GM21367 (cell line): ENCODE measurements around the gene CHI3L1.

ENCODE experiments used
- ATAC-seq: cut with Tn5 transposase; IDR thresholded peaks from one replicate; pipeline ENCODE4 v1.9.1; 2021; ENCODE audit not compliant: unreplicated experiment

The CHI3L1 gene

GRCh38 chr1:203169770-203170520 is 16.6 kb downstream of the CHI3L1 start:
- no peak for ATAC-seq

- no peak for ATAC-seq
Observed at GRCh38 chr1:203168991-203169390, 17.5 kb downstream of the CHI3L1 start.

DNA sequence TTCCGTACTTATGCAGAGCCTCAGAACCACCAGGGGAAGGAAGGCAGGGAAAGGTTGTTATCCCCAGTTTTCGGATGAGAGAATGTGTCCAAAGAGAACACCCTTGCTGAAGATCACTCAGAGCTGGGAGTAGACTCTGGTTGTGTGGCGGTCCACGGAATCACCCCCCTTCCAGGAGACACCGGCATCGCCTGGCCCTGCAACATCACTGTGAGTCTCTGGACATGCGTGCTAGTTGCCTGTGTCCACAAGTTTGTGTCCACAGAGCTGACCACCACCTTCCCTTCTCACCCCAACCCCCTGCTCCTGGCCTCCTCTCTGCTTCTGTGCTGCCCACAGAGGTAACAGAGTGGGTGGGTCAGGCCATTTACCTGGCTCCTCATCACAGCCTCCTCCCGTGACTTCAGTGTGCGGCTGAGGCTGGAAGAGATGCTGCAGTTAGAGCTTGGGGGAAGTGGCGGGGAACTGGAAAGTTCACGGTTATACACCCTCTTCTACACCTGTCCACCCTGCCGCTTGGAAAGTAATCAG is 18.2 kb downstream of the CHI3L1 start:
- ATAC-seq = no peak

DNA sequence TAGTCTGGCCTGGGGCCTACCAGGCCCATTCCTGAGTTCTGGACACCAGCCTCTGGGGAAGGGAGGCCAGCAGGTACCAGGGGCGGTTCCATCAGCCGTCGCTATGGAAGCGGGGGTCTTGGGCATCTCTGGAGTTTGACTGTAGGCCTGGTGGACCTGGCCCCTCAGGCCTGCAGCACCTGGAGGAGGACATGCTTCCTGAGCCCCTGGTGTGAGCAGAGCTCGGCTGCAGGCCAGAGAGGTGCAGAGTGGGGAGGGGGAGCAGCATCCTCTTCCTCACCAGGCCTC is 18.6 kb downstream of the CHI3L1 start:
- ATAC-seq = no peak

DNA sequence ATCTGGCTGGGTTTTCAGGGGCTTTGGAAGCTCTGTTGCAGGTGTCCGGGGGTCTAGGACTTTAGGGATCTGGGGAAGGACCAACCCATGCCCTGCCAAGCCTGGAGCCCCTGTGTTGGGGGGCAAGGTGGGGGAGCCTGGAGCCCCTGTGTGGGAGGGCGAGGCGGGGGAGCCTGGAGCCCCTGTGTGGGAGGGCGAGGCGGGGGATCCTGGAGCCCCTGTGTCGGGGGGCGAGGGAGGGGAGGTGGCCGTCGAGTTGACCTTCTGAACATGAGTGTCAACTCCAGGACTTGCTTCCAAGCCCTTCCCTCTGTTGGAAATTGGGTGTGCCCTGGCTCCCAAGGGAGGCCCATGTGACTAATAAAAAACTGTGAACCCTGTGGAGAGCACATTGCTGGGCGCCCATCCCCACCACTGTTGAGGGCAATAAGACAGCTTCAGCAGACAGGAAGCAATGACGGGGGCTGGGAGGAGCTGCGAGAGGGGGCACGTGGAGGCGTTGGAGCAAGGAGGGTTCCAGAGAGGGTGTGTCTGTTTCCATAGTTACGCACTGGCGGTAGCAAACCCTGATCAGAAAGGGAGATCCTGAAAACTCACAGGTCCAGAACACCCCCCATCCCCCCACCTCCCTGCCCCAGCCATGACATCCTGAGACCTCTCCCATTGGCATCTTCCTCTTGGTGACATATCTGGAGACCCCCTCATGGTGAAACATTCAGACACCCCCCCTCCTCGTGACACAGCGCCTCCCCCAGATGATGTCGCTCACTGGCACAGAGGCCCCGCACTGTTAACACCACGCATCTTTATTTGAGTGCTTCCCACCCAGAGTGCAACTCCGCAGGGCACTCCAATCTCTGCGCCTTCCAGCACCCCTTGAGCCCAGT is 19.2 kb downstream of the CHI3L1 start:
- no peak for ATAC-seq

GRCh38 chr1:203166192-203166940 is 20.1 kb downstream of the CHI3L1 start:
- no peak for ATAC-seq

- no peak for ATAC-seq
Observed at GRCh38 chr1:203165800-203166161, 20.7 kb downstream of the CHI3L1 start.

GRCh38 chr1:203165101-203165799 is 21.3 kb downstream of the CHI3L1 start:
- no peak for ATAC-seq

GRCh38 chr1:203163891-203164635 is 22.4 kb downstream of the CHI3L1 start:
- ATAC-seq = no peak

DNA sequence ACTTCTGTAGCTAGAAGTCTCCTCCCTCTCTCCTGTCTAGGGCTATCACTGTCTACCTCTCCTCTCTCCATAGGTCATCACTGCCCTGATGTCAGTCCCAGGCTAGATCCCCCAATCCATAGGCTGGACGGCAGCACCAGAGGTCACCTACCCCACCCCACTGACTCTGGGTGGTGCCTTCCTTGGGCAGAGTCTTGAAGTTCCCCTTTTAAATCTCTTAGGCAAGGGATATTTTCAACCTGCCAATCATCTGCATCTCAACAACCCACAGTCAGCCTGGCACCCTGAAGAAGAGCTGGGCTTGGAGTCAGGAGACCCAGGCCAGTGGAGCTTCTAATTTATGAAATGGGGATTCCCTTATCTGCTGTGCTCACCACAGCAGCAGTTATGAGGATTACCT is 24.1 kb downstream of the CHI3L1 start:
- no peak for ATAC-seq

DNA sequence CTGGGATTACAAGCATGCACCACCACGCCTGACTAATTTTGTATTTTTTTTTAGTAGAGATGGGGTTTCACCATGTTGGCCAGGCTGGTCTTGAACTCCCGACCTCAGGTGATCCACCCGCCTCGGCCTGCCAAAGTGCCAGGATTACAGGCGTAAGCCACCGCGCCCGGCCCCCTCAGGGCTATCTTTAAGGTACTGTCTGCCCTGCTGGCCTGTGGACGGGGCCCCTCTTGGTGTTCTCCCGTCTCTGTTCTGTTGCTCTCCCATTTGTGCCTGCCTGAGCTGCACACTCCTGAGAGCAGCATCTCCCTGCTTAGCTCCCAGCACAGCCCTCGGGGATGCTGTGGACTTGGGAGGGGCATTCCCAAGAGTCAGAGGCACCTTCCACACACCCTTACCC is 24.8 kb downstream of the CHI3L1 start:
- ATAC-seq = no peak

GRCh38 chr1:203161175-203161574 is 25.3 kb downstream of the CHI3L1 start:
- no peak for ATAC-seq

GRCh38 chr1:203159844-203160243 is 26.7 kb downstream of the CHI3L1 start:
- ATAC-seq = no peak

DNA sequence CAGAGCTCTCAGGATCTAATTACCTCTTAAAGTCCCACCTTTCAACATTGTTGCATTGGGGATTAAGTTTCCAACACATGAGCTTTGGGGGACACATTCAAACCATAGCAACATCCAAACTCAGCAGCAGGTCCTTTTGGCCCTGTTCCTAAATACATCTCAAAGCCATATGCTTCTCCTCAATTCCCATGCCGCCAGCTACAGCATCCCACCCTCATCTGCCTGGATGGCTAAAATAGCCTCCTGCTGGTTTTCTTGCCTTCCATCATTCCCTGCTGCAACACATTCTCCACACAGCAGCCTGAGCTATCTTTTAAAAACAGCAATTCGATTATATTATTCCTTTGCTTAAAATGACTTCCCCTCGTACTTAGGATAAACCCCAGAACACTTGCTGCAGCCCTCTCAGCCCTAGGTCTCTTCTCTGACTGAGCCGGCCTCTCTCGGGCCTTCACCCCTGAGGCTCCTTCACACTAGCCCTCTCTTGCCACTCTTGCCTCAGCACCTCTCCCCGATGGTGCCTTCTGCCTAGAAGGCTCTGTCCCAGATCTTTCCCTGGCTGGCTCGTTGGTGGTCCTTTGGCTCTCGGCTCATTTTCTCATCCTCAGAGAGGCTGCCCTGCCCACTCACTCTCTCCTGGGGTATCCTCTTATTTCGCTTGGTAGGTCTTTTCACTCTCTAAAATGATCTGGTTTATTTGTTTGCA is 27.4 kb downstream of the CHI3L1 start:
- no peak for ATAC-seq

DNA sequence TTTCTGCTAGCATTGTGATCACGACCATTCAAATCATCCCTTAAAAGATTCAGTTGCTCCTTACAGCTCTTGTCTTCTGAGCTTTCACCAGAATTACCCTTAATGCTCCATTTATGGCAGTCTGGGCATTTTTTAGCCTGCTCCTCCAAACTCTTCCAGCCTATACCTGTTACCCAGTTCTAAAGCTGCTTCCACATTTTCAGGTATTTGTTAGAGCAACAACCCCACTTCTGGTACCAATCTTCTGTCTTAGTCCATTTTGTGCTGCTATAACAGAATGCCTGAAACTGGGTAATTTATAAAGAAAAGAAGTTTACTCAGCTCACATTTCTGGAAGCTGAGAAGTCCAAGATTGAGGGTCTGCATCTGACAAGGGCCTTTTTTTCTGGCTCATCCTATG is 28.1 kb downstream of the CHI3L1 start:
- ATAC-seq = no peak

DNA sequence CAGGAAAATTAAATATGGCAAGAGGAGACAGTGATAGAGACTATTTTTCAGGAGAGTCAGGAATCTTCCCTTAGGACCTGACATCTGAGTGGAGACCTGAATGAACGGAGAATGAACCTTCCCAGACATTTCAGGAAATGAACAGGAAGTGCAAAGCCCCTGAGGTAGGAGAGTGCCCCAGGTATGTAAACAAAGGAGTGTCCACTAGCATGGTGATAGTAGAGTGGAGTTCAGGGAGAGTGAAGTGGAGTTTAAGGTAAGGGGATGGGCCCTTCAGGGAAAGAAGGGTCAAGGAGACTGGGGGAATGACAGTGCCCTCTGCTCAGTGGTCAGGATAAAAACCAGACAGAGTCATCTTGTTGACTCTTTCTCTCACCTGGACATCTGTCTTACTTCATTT is 30.2 kb downstream of the CHI3L1 start:
- ATAC-seq = no peak

DNA sequence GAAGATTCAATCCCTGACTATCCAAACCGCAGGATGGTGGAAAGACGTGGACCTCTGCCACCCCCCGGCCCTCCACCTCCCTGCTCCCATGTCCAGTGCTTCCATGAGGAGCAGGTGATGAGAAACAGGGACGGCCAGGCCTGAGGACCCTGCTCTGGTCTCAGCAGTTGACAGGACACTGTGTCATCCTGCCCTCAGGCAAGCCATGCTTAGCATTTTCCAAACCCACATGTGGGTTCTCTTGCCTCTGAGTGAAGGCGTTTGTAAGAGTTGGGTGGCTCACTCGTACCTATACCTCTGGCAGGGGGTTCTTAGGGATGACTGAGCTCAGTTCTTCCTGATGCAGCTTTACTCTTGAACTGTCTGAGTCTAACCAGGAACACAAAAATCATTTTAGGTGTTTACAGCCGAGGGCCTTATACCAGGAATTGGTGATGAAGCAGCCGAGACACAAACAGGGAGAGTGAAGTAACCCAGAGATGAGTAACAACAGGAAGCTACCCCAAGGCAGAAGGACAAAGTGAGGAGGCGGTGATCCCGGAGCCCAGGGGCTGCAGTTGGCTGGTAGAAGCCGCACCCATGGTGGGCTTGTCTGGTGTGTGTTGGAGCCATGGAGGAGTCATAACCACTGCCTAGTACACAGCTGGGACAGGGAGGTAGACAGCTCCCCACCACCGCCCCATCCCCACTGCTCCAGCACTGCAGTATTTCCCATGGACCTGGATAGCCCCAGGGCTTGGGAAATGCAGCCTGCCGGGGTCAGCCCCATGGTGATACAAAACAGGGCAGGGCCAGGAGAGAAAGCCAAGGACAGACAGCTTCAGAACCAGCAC is 32.3 kb downstream of the CHI3L1 start:
- no peak for ATAC-seq

DNA sequence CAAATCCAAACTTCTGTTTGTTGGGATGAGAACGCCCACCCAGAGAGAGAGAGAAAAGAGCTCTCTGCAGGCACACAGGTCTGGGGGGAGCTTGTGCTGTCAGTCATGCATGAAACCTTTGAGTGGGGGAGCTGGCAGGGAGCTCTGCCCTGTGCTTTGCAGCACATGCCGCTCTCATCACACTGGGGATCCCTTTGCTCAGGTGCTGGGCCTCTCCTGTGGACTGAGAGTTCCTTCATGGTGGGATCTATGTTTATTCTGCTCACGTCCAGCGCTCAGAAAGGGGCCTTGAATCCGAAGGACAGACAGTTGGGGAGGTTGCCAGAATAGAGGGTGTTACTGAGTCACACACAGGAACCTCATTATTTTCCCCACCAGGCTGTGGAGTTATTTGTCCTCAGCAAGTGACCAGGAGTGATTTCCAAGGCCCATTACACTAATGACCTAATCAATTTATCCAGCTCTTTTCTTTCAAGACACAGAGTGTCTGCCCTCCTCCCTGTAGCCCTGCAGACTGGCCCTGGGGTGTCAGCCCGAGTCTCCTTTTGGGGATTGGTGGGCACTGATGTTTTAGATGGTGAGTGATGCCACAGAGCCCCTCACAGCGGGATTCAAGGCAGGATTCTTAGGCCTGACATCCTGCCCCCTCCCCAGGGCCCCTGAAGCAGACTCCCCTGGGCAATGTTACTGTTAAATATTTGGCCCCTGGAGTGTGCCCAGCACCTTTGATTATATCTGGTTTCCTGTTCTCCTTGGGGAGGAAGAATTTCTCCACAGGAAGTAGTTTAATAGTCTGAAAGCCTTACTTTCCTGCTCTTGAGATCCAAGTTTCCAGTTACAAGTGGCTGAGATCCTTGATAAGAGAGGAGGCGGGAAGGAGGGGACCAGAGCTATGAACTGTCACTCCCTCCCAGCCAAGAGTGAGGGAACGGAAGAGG is 33.2 kb downstream of the CHI3L1 start:
- ATAC-seq = no peak
